NCI-H2196 treated with DMSO at 0.1 percent for 48 hours (cell line): ENCODE data around the gene RPA1.
"Not testable (repeated sequence)": the region's sequence is repeated elsewhere in the genome, so short reads cannot be mapped to it uniquely, and the experiment has no call there.

Experiments
- DNase-seq: peaks from one replicate; lab custom pipeline; 2025; ENCODE audit not compliant: unreplicated experiment; lab: John Stamatoyannopoulos, UW

The RPA1 gene

GRCh38 chr17:1873418-1873817 lies 43.6 kb downstream of the RPA1 start:
- no peak for DNase-seq

GRCh38 chr17:1875597-1875996 lies 45.8 kb downstream of the RPA1 start:
- no peak for DNase-seq

GRCh38 chr17:1878419-1879121 lies 48.8 kb downstream of the RPA1 start:
- no peak for DNase-seq

- no peak for DNase-seq
Observed at GRCh38 chr17:1880851-1881630, 51.2 kb downstream of the RPA1 start.

GRCh38 chr17:1882836-1883235 lies 53.0 kb downstream of the RPA1 start:
- no peak for DNase-seq

GRCh38 chr17:1883536-1883935 lies 53.7 kb downstream of the RPA1 start:
- no peak for DNase-seq

GRCh38 chr17:1888741-1889140 lies 58.9 kb downstream of the RPA1 start:
- DNase-seq = no peak

GRCh38 chr17:1890758-1891450 lies 61.1 kb downstream of the RPA1 start:
- no peak for DNase-seq

GRCh38 chr17:1894753-1895339 lies 65.0 kb downstream of the RPA1 start:
- DNase-seq = no peak

- DNase-seq = not testable (repeated sequence)
Observed at GRCh38 chr17:1895479-1895878, 65.7 kb downstream of the RPA1 start.

GRCh38 chr17:1896243-1897104 lies 66.7 kb downstream of the RPA1 start:
- no peak for DNase-seq

- no peak for DNase-seq
Observed at GRCh38 chr17:1897105-1897656, 67.4 kb downstream of the RPA1 start.

- DNase-seq = no peak
Observed at GRCh38 chr17:1898332-1898731, 68.5 kb downstream of the RPA1 start.

GRCh38 chr17:1898872-1899271 lies 69.1 kb downstream of the RPA1 start:
- DNase-seq = no peak

- no peak for DNase-seq
Observed at GRCh38 chr17:1899403-1900000, 69.7 kb downstream of the RPA1 start.

- no peak for DNase-seq
Observed at GRCh38 chr17:1904273-1905182, 74.7 kb downstream of the RPA1 start.

- peak; percentile 1 for DNase-seq
Observed at GRCh38 chr17:1905190-1905913, 75.5 kb downstream of the RPA1 start.

GRCh38 chr17:1906662-1907101 lies 76.9 kb downstream of the RPA1 start:
- DNase-seq = no peak
